Measurements from ENCODE around the gene ARID3A.
"Not testable (repeated sequence)": the region's sequence is repeated elsewhere in the genome, so short reads cannot be mapped to it uniquely, and the experiment has no call there.

The ARID3A gene

DNA sequence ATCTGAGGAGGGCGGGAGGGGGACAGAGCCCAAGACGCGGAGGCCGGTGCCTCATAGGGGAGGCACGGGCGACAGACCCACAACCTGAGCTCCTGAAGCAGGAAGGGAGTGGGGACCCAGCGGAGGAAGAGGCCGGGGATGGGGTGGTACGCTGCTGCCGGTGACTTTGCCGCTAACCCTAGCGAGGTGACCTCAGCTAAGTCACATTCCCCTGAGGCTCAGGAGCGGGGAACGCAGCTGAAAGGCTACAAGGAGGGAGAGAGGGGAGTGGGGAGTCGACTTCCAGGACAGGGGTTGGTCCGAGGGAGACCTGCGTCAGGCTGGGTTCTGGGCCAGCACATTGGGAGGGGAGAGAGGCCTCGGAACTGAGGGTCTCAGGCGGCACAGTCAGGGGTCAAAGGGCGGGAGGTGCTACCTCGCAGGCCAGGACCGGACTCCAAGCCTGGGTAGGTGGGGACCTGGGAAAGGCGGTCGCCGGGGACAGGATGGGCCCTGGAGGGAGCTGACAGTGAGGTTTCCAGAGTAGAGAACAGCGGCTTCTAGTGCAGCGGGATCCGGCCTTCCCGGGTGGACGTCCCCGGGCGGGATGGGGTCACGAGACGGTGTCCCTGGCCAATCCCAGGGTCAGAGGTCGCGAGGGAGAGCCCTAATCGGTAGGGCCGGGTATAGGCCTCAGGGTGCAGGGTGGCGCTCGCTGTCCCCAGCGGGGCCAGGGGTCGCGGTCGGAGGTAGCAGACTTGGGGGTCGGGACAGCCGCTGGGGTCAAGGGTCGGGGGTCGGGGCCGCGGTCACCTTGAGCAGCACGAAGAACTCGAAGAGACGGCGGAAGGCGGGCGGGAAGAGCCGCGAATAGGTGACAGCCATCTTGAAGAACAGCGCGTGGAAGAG is 94.4 kb downstream of the ARID3A start:
- DNase-seq, result no peak

DNA sequence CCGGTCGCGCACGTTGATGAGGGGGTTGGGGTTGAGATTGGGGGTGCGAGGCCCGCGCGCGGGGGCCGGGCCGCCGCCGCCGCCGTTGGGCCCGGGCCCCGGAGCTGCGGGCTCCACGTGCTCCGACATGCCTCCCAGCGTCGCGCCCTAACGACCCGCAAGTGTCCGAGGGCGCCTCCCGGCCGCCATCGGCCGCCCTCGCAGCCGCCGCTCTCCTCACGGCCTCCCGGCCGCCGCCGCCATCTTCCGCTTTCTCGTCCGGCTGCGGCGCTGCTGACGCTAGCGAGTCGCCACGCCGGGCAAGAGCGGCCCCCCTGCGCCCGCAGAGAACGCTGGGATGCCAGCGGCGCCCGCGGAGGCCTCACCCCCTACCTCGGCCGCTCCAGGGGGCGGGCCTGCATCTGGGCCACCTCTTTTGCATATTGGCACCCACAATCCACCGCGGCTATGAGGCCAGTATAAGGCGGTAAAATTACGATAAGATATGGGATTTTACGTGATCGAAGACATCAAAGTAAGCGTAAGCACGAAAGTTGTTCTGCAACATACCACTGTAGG is 95.1 kb downstream of the ARID3A start, which contains the start of gene TMEM259:
Gene TMEM259, minus strand, starts transcription at position 256 of the 558 bp plus-strand sequence. Its CDS starts 127 bp downstream, at position 129.
- peak; percentile 98 for DNase-seq

DNA sequence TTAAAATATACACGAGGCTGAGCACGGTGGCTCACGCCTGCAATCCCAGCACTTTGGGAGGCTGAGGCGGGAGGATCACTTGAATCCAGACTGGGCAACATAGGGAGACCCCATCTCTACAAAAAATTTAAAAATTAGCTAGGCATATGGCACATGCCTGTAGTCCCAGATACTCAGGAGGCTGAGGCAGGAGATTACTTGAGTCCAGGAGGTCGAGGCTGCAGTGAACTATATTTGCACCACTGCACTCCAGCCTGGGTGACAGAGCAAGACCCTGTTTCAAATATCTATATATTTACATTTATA is 98.0 kb downstream of the ARID3A start:
- DNase-seq, result not testable (repeated sequence)

GRCh38 chr19:1025080-1025479 is 99.2 kb downstream of the ARID3A start:
- DNase-seq, result not testable (repeated sequence)
